GM18499 (cell line): ENCODE data around the gene HAUS7.

ENCODE experiments used
- ATAC-seq: cut with Tn5 transposase; IDR thresholded peaks from one replicate; pipeline ENCODE4 v1.9.1; 2021; ENCODE audit warnings: moderate number of reproducible peaks; ENCODE audit not compliant: insufficient read depth, unreplicated experiment

HAUS7 gene

DNA sequence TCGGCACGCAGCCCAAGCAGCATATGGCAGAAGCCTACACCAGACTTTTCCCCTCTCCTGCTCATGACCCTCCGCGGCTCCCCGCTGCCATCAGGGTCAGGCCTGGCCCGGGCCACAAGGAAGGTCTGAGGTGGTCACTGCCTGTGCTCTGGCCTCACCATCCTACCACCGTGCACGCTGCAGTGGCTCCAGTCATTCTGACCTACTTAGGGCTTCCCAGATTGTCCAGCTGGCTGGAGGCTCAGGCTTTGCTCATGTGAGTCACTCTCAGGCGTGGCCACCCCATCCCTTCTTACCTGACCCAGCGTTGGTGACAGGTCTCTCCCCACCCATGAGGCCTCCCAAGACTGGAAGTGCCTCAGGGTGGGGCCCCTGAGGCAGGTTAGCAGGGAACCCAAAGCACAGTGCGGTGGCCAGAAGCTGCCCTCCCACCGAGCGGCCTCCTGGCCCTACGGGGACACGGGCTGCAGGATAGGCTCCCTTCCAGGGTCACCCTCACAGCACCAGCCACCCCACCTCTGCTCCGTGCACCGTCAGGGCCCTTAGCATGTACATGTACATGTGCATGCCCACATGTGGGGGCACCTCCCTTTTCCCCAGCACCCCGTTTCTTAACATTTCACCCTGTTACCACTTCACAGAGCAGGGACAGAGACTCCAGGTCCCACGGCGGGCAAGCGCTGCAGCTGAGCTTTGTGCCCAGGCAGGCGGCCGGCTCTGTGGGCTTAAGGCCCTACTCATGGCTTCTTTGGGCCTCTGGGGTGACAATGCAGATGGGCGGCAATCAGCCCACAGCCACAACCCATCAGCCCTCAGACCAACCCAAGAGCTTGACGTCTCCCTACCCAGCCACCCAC is 26.7 kb downstream of the HAUS7 start:
- ATAC-seq, result no peak

- ATAC-seq, result no peak
Measured at GRCh38 chrX:153442463-153442862, 27.9 kb downstream of the HAUS7 start.

- ATAC-seq, result no peak
Measured at GRCh38 chrX:153441981-153442380, 28.4 kb downstream of the HAUS7 start.

DNA sequence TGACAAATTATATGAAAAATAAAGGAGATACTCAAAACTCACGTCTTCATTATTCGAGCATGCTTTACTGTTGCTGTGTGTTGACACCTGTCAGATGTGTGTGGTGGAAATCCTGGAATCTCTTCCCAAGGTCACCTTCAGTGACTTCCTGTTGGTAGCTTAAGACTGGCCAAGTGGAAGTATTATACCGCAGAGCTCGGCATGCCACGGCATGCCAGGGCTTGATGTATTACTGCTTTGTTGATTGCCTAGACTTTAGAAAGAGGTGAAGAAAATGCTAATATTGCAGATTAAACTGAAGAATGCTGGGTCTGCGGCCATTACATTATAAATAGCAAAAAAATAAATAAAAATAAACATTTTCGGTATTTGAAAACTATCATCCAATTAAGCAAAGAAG is 29.1 kb downstream of the HAUS7 start:
- no peak for ATAC-seq

DNA sequence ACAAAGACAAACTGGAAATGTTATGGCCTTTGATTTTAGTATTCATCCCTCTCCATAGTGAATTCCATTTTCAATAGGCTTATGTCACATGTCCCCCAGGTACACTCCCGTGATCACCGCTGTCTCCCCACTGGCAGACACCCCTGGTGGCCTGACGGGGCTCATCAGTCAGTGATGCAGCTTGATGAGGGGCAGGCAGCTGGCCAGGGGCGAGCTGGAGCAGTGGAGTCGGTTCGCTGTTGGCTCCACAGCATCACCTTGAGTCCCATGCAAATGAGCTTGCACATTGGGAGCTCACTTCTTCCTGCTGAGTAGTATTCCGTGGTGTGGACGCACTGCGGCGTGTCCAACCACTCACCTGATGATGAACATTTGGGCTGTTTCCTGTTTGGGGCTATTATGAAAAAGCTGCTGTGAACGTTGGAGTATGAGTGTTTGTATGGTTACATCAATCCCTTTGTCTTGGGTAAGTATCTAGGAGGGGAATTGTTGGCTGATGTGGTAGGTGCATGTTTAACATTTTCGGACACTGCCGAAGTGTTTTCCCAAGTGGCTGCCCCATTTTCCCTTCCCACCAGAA is 29.7 kb downstream of the HAUS7 start:
- no peak for ATAC-seq

- ATAC-seq, result no peak
Measured at GRCh38 chrX:153439977-153440376, 30.4 kb downstream of the HAUS7 start.

GRCh38 chrX:153438532-153438931 is 31.8 kb downstream of the HAUS7 start:
- no peak for ATAC-seq

- no peak for ATAC-seq
Measured at GRCh38 chrX:153435845-153436244, 34.5 kb downstream of the HAUS7 start.

GRCh38 chrX:153434801-153435200 is 35.6 kb downstream of the HAUS7 start:
- no peak for ATAC-seq

DNA sequence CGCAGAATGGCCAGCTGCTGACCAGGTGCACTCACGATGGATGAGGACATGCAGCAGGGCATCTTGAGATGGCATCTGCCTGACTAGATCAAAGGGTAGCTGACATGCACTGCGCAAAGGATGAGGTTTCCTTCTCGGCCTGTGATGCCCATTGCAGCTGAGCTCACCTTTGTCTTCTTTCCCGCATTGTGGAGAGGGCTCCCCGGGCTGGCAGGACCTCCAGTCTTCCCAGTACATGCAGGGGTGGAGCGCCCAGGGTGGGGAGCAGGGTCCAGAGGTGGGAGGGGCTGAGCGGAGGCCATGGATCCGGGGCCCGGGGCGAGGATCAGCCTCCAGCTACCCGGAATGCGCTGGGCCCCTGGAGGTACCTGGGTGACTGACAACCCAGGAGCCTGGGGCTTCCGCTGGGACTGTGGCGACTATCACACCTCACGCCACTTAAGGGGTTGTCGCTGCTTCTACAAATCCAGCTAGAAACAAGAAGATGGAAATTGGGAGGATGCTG is 36.5 kb downstream of the HAUS7 start:
- ATAC-seq, result no peak

GRCh38 chrX:153433161-153433680 is 37.2 kb downstream of the HAUS7 start:
- ATAC-seq, result no peak

DNA sequence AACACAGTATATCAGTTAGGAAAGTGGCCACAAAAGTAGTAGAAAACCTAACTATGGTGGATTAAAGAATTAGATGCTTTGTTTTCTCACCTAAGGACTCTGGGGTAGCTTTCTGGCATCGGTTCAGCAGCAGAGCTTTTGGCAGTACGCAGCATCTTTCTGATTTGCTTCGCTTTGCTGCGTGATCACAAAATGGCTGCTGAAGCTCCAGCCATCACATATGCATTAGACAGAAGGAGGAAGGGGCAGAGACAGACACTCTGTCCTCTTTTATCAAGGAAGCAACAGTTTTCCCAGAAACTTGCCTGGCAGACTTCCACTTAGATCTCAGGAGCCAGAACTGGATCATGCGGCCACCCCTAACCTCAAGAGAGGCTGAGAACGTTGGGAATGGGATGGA is 39.6 kb downstream of the HAUS7 start:
- no peak for ATAC-seq

GRCh38 chrX:153426204-153426603 is 44.2 kb downstream of the HAUS7 start:
- ATAC-seq, result no peak

GRCh38 chrX:153423652-153424051 is 46.7 kb downstream of the HAUS7 start:
- ATAC-seq, result no peak

GRCh38 chrX:153421856-153422255 is 48.5 kb downstream of the HAUS7 start:
- ATAC-seq, result no peak

GRCh38 chrX:153420851-153421599 is 49.4 kb downstream of the HAUS7 start:
- ATAC-seq, result no peak

DNA sequence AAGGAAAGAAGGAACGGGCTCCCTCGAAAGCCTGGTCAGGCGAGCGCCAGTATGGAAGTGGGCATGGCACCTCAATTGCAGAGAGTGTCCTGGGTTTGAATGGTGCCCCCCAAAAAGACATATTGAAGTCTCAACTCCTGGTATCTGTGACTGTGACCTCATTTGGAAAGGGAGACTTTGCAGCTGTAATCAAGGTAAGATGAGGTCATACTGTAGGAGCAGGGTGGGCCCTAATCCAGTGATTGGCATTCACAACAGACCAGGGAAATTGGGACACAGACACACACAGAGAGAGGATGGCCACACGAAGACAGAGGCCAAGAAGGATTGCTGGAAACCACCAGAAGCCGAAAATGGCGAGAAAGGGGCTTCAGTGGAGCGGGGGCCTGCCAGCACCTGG is 52.7 kb downstream of the HAUS7 start:
- ATAC-seq, result no peak

GRCh38 chrX:153416781-153417450 is 53.5 kb downstream of the HAUS7 start:
- ATAC-seq, result no peak

- no peak for ATAC-seq
Measured at GRCh38 chrX:153414856-153415510, 55.4 kb downstream of the HAUS7 start.

DNA sequence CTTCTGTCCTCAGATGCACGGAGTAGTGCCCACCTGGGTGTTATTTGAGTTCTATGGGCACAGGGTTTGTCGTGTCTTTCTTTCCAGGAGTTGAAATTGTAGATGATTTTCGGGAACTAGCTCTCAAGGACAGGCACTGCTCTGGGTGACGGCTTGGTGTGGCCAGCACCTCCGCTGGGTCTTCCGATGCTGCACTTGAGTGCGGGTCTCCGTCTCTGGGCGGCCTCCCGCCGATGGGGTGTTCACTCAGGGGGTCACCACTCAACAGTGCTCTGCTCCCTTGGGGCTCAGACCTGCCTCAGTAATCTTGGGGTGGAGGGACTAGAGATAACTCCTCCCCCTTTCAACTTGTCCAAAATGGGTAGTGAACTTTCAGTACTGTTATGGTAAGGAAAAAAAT is 56.6 kb downstream of the HAUS7 start:
- ATAC-seq, result no peak
